ENCODE measurements around the gene PIAS1. TPM values are rescaled to one million over a fixed set of nuclear protein-coding genes. Genes with fewer than 3 reads are reported as not detected.

PIAS1 gene
- total and polyA plus RNA-seq, 11 donors, result 6.2 to 37.8 (median 29.4) TPM

DNA sequence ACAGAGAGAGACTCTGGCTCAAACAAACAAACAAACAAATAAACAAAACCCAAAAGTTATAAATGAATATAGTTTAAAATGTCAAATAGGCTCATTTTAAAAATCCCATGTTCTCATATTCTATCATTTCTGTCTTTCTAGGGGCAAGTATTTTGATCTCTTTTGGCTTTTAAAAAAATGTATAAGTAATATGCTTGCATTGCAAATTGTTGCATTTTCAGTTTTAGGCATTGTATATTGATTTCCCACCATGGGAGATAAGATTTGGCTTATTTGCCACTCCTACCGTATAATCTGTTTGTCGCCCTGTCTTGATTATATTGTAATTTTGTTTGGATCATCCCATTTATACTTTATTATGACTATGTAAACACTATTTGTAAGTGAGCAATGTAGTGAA lies 70.6 kb downstream of the PIAS1 start:
- H3K4me1 ChIP-seq, result peaks cover 0 to 47% (median 10%) of the 10 kb centered on the region in 12 donors
- H3K27me3 ChIP-seq, result no peaks in the 10 kb centered on the region
- TF ChIP-seq, protein P1, sequence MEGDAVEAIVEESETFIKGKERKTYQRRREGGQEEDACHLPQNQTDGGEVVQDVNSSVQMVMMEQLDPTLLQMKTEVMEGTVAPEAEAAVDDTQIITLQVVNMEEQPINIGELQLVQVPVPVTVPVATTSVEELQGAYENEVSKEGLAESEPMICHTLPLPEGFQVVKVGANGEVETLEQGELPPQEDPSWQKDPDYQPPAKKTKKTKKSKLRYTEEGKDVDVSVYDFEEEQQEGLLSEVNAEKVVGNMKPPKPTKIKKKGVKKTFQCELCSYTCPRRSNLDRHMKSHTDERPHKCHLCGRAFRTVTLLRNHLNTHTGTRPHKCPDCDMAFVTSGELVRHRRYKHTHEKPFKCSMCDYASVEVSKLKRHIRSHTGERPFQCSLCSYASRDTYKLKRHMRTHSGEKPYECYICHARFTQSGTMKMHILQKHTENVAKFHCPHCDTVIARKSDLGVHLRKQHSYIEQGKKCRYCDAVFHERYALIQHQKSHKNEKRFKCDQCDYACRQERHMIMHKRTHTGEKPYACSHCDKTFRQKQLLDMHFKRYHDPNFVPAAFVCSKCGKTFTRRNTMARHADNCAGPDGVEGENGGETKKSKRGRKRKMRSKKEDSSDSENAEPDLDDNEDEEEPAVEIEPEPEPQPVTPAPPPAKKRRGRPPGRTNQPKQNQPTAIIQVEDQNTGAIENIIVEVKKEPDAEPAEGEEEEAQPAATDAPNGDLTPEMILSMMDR (IDR thresholded peaks at IDR 0.05), result no peak
- TF ChIP-seq POLR2A (IDR thresholded peaks at IDR 0.05), result no peak
- H3K4me3 ChIP-seq, result no peak overlapping the region
- H3K27ac ChIP-seq, result no peak overlapping the region
- intact Hi-C loops (cut with DNase I), result loop anchor here in 2 of 10 donors (5.0 to 10.0 kb wide), 2 partner anchors 67 to 70 kb away; partner anchors contain the start of gene PIAS1 (in 1 of the 2)
- H3K9me3 ChIP-seq, result peaks cover 0 to 21% (median 0%) of the 10 kb centered on the region in 12 donors
- H3K36me3 ChIP-seq, result peaks cover 0 to 4% (median 0%) of the 10 kb centered on the region in 9 donors
- ATAC-seq (no peak), DNase-seq (no peak)
- whole genome bisulfite sequencing, 4 donors, result 92 to 96% (median 95%) methylated on average over 2 of the region's 2 CpGs

- peak; percentile 74 to 88 (median 82) for ATAC-seq
- Histone ChIP-seq H3K9me3 (peaks cover 0 to 12% (median 0%) of the 10 kb centered on the region in 12 donors), H3K4me1 (peaks cover 0 to 57% (median 20%) of the 10 kb centered on the region in 12 donors), H3K36me3 (peaks cover 0 to 4% (median 0%) of the 10 kb centered on the region in 9 donors), H3K27ac (peak overlapping the region in 10 of 12 donors; percentile 6 to 56 (median 38)), H3K27me3 (no peaks in the 10 kb centered on the region), H3K4me3 (no peak overlapping the region)
- intact Hi-C loops (cut with DNase I), result loop anchor here in 2 of 10 donors (5.0 to 10.0 kb wide), 2 partner anchors 69 to 72 kb away; partner anchors contain the start of gene PIAS1 (in 1 of the 2)
- WGBS, 4 donors, result 24 to 34% (median 29%) methylated on average over 8 of the region's 8 CpGs
- peak in 4 of 5 donors; percentile 54 to 68 (median 62) for DNase-seq
- no peak for TF ChIP-seq POLR2A (IDR thresholded peaks at IDR 0.05)
- TF ChIP-seq, protein P1 (IDR thresholded peaks at IDR 0.05), result no peak
These were observed 72.3 kb downstream of the PIAS1 start for GRCh38 chr15:68126396-68126795.

GRCh38 chr15:68129072-68129471 lies 75.0 kb downstream of the PIAS1 start:
- no peak for DNase-seq
- H3K27ac ChIP-seq, result no peak overlapping the region
- TF ChIP-seq POLR2A (IDR thresholded peaks at IDR 0.05), result no peak
- TF ChIP-seq, protein P1 (IDR thresholded peaks at IDR 0.05), result no peak

GRCh38 chr15:68130851-68131250 lies 76.7 kb downstream of the PIAS1 start:
- ATAC-seq (no peak), DNase-seq (no peak)
- Histone ChIP-seq H3K4me1 (peaks cover 0 to 54% (median 18%) of the 10 kb centered on the region in 12 donors), H3K36me3 (no peaks in the 10 kb centered on the region), H3K9me3 (peaks cover 0 to 9% (median 0%) of the 10 kb centered on the region in 12 donors), H3K4me3 (no peak overlapping the region), H3K27ac (no peak overlapping the region), H3K27me3 (no peaks in the 10 kb centered on the region)
- TF ChIP-seq, protein P1 (IDR thresholded peaks at IDR 0.05), result no peak
- TF ChIP-seq POLR2A (IDR thresholded peaks at IDR 0.05), result no peak
- WGBS, 4 donors, result 65 to 74% (median 71%) methylated on average over 3 of the region's 3 CpGs
- intact Hi-C loops (cut with DNase I), result no loop called here

More at GRCh38 chr15:68129072-68129471, 75.0 kb downstream of the PIAS1 start:
- H3K4me1 ChIP-seq, result peaks cover 0 to 66% (median 20%) of the 10 kb centered on the region in 12 donors
- no peaks in the 10 kb centered on the region for H3K36me3 ChIP-seq
- no peaks in the 10 kb centered on the region for H3K27me3 ChIP-seq
- 74 to 85% (median 81%) methylated on average over 3 of the region's 3 CpGs for WGBS, 4 donors
- peaks cover 0 to 12% (median 0%) of the 10 kb centered on the region in 12 donors for H3K9me3 ChIP-seq
- intact Hi-C loops (cut with DNase I), result loop anchor here in 2 of 10 donors (5.0 to 10.0 kb wide), 2 partner anchors 72 to 74 kb away; partner anchors contain the start of gene PIAS1 (in 1 of the 2)
- no peak overlapping the region for H3K4me3 ChIP-seq
- ATAC-seq, result no peak
